RPMI8226 (cell line): ENCODE data around the gene GRIK1.
"Not testable (repeated sequence)": the region's sequence is repeated elsewhere in the genome, so short reads cannot be mapped to it uniquely, and the experiment has no call there.

Experiments used
- DNase-seq: peaks from one replicate; pipeline ENCODE4 v3.0.0-alpha.2; 2015

Gene GRIK1

GRCh38 chr21:29639366-29640079 lies 300.3 kb downstream of the GRIK1 start:
- no peak for DNase-seq

GRCh38 chr21:29638761-29639327 lies 301.0 kb downstream of the GRIK1 start:
- no peak for DNase-seq

GRCh38 chr21:29638138-29638537 lies 301.7 kb downstream of the GRIK1 start:
- no peak for DNase-seq

GRCh38 chr21:29637553-29637952 lies 302.2 kb downstream of the GRIK1 start:
- no peak for DNase-seq

- no peak for DNase-seq
Observed at GRCh38 chr21:29637134-29637533, 302.7 kb downstream of the GRIK1 start.

- no peak for DNase-seq
Observed at GRCh38 chr21:29634418-29634817, 305.4 kb downstream of the GRIK1 start.

GRCh38 chr21:29633756-29634155 lies 306.0 kb downstream of the GRIK1 start:
- no peak for DNase-seq

- DNase-seq, result no peak
Observed at GRCh38 chr21:29630441-29630840, 309.4 kb downstream of the GRIK1 start.

- no peak for DNase-seq
Observed at GRCh38 chr21:29627905-29628304, 311.9 kb downstream of the GRIK1 start.

GRCh38 chr21:29626801-29627470 lies 312.9 kb downstream of the GRIK1 start:
- no peak for DNase-seq

GRCh38 chr21:29625990-29626389 lies 313.8 kb downstream of the GRIK1 start:
- no peak for DNase-seq

GRCh38 chr21:29624776-29625175 lies 315.0 kb downstream of the GRIK1 start:
- no peak for DNase-seq

- no peak for DNase-seq
Observed at GRCh38 chr21:29621525-29621924, 318.3 kb downstream of the GRIK1 start.

- DNase-seq, result no peak
Observed at GRCh38 chr21:29616209-29616751, 323.5 kb downstream of the GRIK1 start.

- DNase-seq, result no peak
Observed at GRCh38 chr21:29613877-29614276, 325.9 kb downstream of the GRIK1 start.

- DNase-seq, result no peak
Observed at GRCh38 chr21:29613021-29613420, 326.8 kb downstream of the GRIK1 start.

- DNase-seq, result no peak
Observed at GRCh38 chr21:29610779-29611360, 328.9 kb downstream of the GRIK1 start.

- no peak for DNase-seq
Observed at GRCh38 chr21:29606613-29607012, 333.2 kb downstream of the GRIK1 start.

GRCh38 chr21:29605219-29605618 lies 334.6 kb downstream of the GRIK1 start:
- not testable (repeated sequence) for DNase-seq

- no peak for DNase-seq
Observed at GRCh38 chr21:29604076-29604475, 335.7 kb downstream of the GRIK1 start.

- DNase-seq, result no peak
Observed at GRCh38 chr21:29601047-29601446, 338.7 kb downstream of the GRIK1 start.

- DNase-seq, result no peak
Observed at GRCh38 chr21:29586696-29587095, 353.1 kb downstream of the GRIK1 start.

- no peak for DNase-seq
Observed at GRCh38 chr21:29585462-29585861, 354.3 kb downstream of the GRIK1 start.
